ENCODE data around the gene SMURF1. TPM values are rescaled to one million over a fixed set of nuclear protein-coding genes. Genes with fewer than 3 reads are reported as not detected.

SMURF1 gene
- total and polyA plus RNA-seq, 2 of the 4 experiments (the other 2 are of a cell fraction) = 13.4 to 20.3 TPM

DNA sequence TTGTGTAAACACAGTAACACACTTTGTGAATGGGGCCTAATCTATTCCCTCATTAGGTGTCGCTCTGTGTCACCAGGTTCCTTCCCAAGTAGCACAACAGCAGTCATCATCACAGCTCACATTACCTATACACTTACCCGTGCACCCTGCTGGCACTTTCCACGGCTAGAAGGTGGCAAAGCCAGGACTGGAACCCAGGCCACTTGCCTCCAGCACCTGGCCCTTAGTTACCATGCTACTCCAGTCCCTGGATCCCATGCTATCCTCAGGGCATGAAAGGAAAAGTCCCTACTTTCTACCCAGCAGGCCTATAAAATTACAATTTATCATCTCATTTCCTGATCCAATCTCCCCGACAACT lies 18.4 kb downstream of the SMURF1 start:
- in situ Hi-C loops (cut with MboI; ENCODE audit: low sequenced_read_pairs) = no loop called here
- WGBS, 2 experiments (ENCODE audit: extremely low coverage in 2 of 2, insufficient read length in 1 of 2) = 83% methylated on average over 1 of the region's 4 CpGs; no CpG with 5 or more reads in 1 of the 2 experiments

More for the DNA sequence above, 18.4 kb downstream of the SMURF1 start:
- Histone ChIP-seq H2BK120ac (ENCODE audit: low read depth, low read length) (no peak overlapping the region), H3K9me1 (ENCODE audit: insufficient read depth, low read length) (peaks cover 28% of the 10 kb centered on the region), H3K4ac (ENCODE audit: low read depth, low read length) (no peak overlapping the region), H2AK9ac (replicated peaks; ENCODE audit: low read depth, low read length, poor library complexity) (no peak overlapping the region), H2BK15ac (ENCODE audit: low read depth, low read length) (no peak overlapping the region), H3K14ac (replicated peaks; ENCODE audit: low read depth, low read length) (no peak overlapping the region), H3K23ac (ENCODE audit: low read depth, low read length) (no peak overlapping the region), H3K79me1 (ENCODE audit: low read depth in 1 of 2, low read length in 2 of 2) (peaks cover 9 to 69% of the 10 kb centered on the region in 2 experiments), H2BK20ac (ENCODE audit: low read depth, low read length) (no peak overlapping the region), H2AK5ac (ENCODE audit: low read depth, low read length) (peak overlapping the region; percentile 30; the same call in 1 of the 2 replicates), H3K27ac (ENCODE audit: insufficient read depth, low read length) (no peak overlapping the region), H4K8ac (ENCODE audit: low read depth in 2 of 2, low read length in 2 of 2) (no peak overlapping the region), H3K9me3 (ENCODE audit: control insufficient read depth, insufficient read depth, low read length) (no peaks in the 10 kb centered on the region), H3K27me3 (ENCODE audit: control insufficient read depth, insufficient read depth, low read length) (no peaks in the 10 kb centered on the region), H3K4me3 (ENCODE audit: insufficient read depth, low read depth, low read length) (no peak overlapping the region), H3K36me3 (ENCODE audit: control insufficient read depth, insufficient read depth, low read length) (no peaks in the 10 kb centered on the region), H4K5ac (ENCODE audit: low read depth, low read length) (0 out of 2 replicates have a peak overlapping the region, but pooled peaks have one; percentile 16), H3K9ac (ENCODE audit: low read depth, low read length) (no peak overlapping the region), H4K20me1 (ENCODE audit: insufficient read depth, low read length) (peaks cover 72% of the 10 kb centered on the region), H3K18ac (ENCODE audit: low read depth, low read length) (no peak overlapping the region), H3K4me1 (ENCODE audit: control insufficient read depth, insufficient read depth, low read length) (peaks cover 20% of the 10 kb centered on the region), H3K4me2 (ENCODE audit: low read depth, low read length) (no peak overlapping the region), H2BK5ac (ENCODE audit: low read depth, low read length, poor library complexity, severe bottlenecking) (no peak overlapping the region), H2AFZ (replicated peaks; ENCODE audit: low read length, poor library complexity) (no peak overlapping the region), H3K56ac (ENCODE audit: extremely low read depth, insufficient read depth, low read length) (no peak overlapping the region), H4K91ac (ENCODE audit: insufficient read depth, low read depth, low read length) (no peak overlapping the region)
- DNase-seq (no peak), ATAC-seq (ENCODE audit: low read depth) (no peak)
- TF ChIP-seq FOS (IDR thresholded peaks at IDR 0.05; ENCODE audit: low read depth, low read length) = no peak
- no peak for TF ChIP-seq MAZ (IDR thresholded peaks at IDR 0.05; ENCODE audit: borderline replicate concordance, low read depth, low read length)
- no peak for TF ChIP-seq RCOR1 (IDR thresholded peaks at IDR 0.05; ENCODE audit: insufficient replicate concordance, low read length)
- TF ChIP-seq MAFK (IDR thresholded peaks at IDR 0.05; ENCODE audit: low read depth, low read length) = no peak
- no peak for TF ChIP-seq NFE2L2 (IDR thresholded peaks at IDR 0.05; ENCODE audit: low read depth, low read length)
- TF ChIP-seq SMC3 (IDR thresholded peaks at IDR 0.05; ENCODE audit: low read depth, low read length) = no peak
- TF ChIP-seq, protein P1, sequence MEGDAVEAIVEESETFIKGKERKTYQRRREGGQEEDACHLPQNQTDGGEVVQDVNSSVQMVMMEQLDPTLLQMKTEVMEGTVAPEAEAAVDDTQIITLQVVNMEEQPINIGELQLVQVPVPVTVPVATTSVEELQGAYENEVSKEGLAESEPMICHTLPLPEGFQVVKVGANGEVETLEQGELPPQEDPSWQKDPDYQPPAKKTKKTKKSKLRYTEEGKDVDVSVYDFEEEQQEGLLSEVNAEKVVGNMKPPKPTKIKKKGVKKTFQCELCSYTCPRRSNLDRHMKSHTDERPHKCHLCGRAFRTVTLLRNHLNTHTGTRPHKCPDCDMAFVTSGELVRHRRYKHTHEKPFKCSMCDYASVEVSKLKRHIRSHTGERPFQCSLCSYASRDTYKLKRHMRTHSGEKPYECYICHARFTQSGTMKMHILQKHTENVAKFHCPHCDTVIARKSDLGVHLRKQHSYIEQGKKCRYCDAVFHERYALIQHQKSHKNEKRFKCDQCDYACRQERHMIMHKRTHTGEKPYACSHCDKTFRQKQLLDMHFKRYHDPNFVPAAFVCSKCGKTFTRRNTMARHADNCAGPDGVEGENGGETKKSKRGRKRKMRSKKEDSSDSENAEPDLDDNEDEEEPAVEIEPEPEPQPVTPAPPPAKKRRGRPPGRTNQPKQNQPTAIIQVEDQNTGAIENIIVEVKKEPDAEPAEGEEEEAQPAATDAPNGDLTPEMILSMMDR (conservative IDR thresholded peaks at IDR 0.05; ENCODE audit: low read depth, low read length) = no peak
- TF ChIP-seq RAD21 (IDR thresholded peaks at IDR 0.05; ENCODE audit: low read length) = no peak
- TF ChIP-seq BHLHE40 (IDR thresholded peaks at IDR 0.05; ENCODE audit: low read depth, low read length) = no peak
- TF ChIP-seq CHD1 (IDR thresholded peaks at IDR 0.05; ENCODE audit: low read depth, low read length) = no peak
- TF ChIP-seq ELK1 (IDR thresholded peaks at IDR 0.05; ENCODE audit: borderline replicate concordance, low read depth, low read length) = no peak
- no peak for TF ChIP-seq POLR2A (IDR thresholded peaks at IDR 0.05; ENCODE audit: low read depth, low read length)
- TF ChIP-seq USF2 (IDR thresholded peaks at IDR 0.05; ENCODE audit: low read depth, low read length) = no peak
- no peak for TF ChIP-seq MXI1 (IDR thresholded peaks at IDR 0.05; ENCODE audit: borderline replicate concordance, low read depth, low read length)
- TF ChIP-seq CEBPB (IDR thresholded peaks at IDR 0.05; ENCODE audit: low read depth, low read length) = no peak
- no peak for TF ChIP-seq RFX5 (IDR thresholded peaks at IDR 0.05; ENCODE audit: low read depth, low read length)
- CTCF ChIA-PET = no interaction called here
- intact Hi-C loops (cut with micrococcal nuclease) = no loop called here
- POLR2A ChIA-PET (ENCODE audit: unreplicated experiment) = no interaction called here
- BruUV-seq (replicated peaks) = no TSS peak
- dilution Hi-C loops (cut with HindIII; ENCODE audit: low sequenced_read_pairs, unreplicated experiment) = no loop called here
